C4-2B (cell line): ENCODE measurements around the gene P2RX2.

Experiments
- CTCF ChIP-seq: fragments of 450-650 bp; conservative IDR thresholded peaks from 2 replicates; pipeline ENCODE4 v1.5.1; 2017; ENCODE audit warnings: mild to moderate bottlenecking
- ZFX ChIP-seq: fragments of 450-650 bp; IDR thresholded peaks from 2 replicates; pipeline ENCODE4 v1.6.1; 2017

DNA sequence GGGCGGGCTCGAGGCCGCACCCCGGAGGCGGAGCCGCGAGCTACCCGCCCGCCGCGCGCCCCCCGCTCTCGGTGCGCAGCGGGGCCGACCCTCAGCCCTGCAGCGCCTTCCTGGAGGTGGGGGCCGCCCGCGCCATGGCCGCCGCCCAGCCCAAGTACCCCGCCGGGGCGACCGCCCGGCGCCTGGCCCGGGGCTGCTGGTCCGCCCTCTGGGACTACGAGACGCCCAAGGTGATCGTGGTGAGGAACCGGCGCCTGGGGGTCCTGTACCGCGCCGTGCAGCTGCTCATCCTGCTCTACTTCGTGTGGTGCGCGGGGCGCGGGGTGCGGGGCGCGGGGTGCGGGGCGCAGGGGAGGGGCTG is at the start of gene P2RX2:
- TF ChIP-seq CTCF = no peak
- no peak for TF ChIP-seq ZFX
